ENCODE results near the gene ST6GALNAC1. TPM values are rescaled to one million over a fixed set of nuclear protein-coding genes. Genes with fewer than 3 reads are reported as not detected.

Gene ST6GALNAC1
- total and polyA plus RNA-seq, 2 of the 13 experiments (the other 11 are each of a cell fraction or from before 2014, with no cell fraction given), result not detected

- TF ChIP-seq HCFC1 (IDR thresholded peaks at IDR 0.05; ENCODE audit: low read depth, low read length) (no peak), PPARG (CRISPR knock-in tag; conservative IDR thresholded peaks at IDR 0.05) (peak; percentile 84; the same call in 1 of the 2 replicates), ZNF709 (CRISPR knock-in tag; IDR thresholded peaks at IDR 0.05) (no peak), ZNF747 (CRISPR knock-in tag; IDR thresholded peaks at IDR 0.05; ENCODE audit: borderline replicate concordance) (peak; percentile 81), KAT8 (CRISPR knock-in tag; IDR thresholded peaks at IDR 0.05) (peak; percentile 83; the same call in 1 of the 2 replicates), KMT2B (CRISPR knock-in tag; IDR thresholded peaks at IDR 0.05) (no peak), ZNF660 (CRISPR knock-in tag; IDR thresholded peaks at IDR 0.05; ENCODE audit: borderline replicate concordance, low read depth) (no peak), ZNF44 (CRISPR knock-in tag; IDR thresholded peaks at IDR 0.05) (no peak), ZNF619 (CRISPR knock-in tag; IDR thresholded peaks at IDR 0.05) (no peak), KLF9 (CRISPR knock-in tag; IDR thresholded peaks at IDR 0.05; ENCODE audit: low read depth) (0 out of 2 replicates have a peak, but pooled peaks have one; percentile 45), AKNA (CRISPR knock-in tag; IDR thresholded peaks at IDR 0.05; ENCODE audit: borderline replicate concordance) (no peak), ZNF17 (CRISPR knock-in tag; IDR thresholded peaks at IDR 0.05) (no peak), IRX3 (CRISPR knock-in tag; IDR thresholded peaks at IDR 0.05; ENCODE audit: borderline replicate concordance, low read depth) (no peak), SNRNP70 (IDR thresholded peaks at IDR 0.05; ENCODE audit: low read depth, low read length) (no peak), PRMT3 (CRISPR knock-in tag; IDR thresholded peaks at IDR 0.05; ENCODE audit: borderline replicate concordance, low read depth) (no peak), ZFP36L2 (CRISPR knock-in tag; IDR thresholded peaks at IDR 0.05) (no peak), SCMH1 (CRISPR knock-in tag; IDR thresholded peaks at IDR 0.05; ENCODE audit: borderline replicate concordance) (no peak), ISX (CRISPR knock-in tag; conservative IDR thresholded peaks at IDR 0.05) (no peak), ATF7 (IDR thresholded peaks at IDR 0.05) (no peak; the same call in 1 of the 2 replicates), ATF7 (CRISPR knock-in tag; IDR thresholded peaks at IDR 0.05) (no peak; the same call in 1 of the 2 replicates), KAT7 (CRISPR knock-in tag; IDR thresholded peaks at IDR 0.05; ENCODE audit: borderline replicate concordance) (0 out of 2 replicates have a peak, but pooled peaks have one; percentile 24), JUNB (CRISPR knock-in tag; IDR thresholded peaks at IDR 0.05; ENCODE audit: borderline replicate concordance) (no peak), BRF2 (CRISPR knock-in tag; IDR thresholded peaks at IDR 0.05) (no peak), MEF2D (CRISPR knock-in tag; IDR thresholded peaks at IDR 0.05) (peak; percentile 60), MAF1 (CRISPR knock-in tag; IDR thresholded peaks at IDR 0.05; ENCODE audit: borderline replicate concordance) (no peak), ZNF792 (CRISPR knock-in tag; IDR thresholded peaks at IDR 0.05) (peak; percentile 86; the same call in 1 of the 2 replicates), U2AF1 (optimal IDR thresholded peaks at IDR 0.05; ENCODE audit: low read depth, low read length) (no peak)
These were observed 48.0 kb upstream of the ST6GALNAC1 start (continued) for GRCh38 chr17:76691379-76692191.

All from HepG2 (cell line).